NB4 (cell line): Measurements from ENCODE around the gene MMP2.

ENCODE experiments used
- CTCF ChIP-seq: IDR thresholded peaks from one replicate; pipeline ENCODE4 v1.5.1; 2012; ENCODE audit warnings: low read depth, low read length
- POLR2A ChIP-seq: IDR thresholded peaks from 2 replicates; pipeline ENCODE4 v1.6.1; 2011; ENCODE audit warnings: mild to moderate bottlenecking; ENCODE audit not compliant: insufficient read length; ENCODE audit errors: extremely low read depth

GRCh38 chr16:55453909-55454308 is 25.1 kb upstream of the MMP2 start:
- TF ChIP-seq CTCF (no peak), POLR2A (no peak)
